GM21619 (cell line): Measurements from ENCODE around the gene MBOAT7.
"Not testable (repeated sequence)": the region's sequence is repeated elsewhere in the genome, so short reads cannot be mapped to it uniquely, and the experiment has no call there.

Source experiments
- ATAC-seq: cut with Tn5 transposase; IDR thresholded peaks from one replicate; pipeline ENCODE4 v1.9.1; 2021; ENCODE audit not compliant: unreplicated experiment

The MBOAT7 gene, protein sequence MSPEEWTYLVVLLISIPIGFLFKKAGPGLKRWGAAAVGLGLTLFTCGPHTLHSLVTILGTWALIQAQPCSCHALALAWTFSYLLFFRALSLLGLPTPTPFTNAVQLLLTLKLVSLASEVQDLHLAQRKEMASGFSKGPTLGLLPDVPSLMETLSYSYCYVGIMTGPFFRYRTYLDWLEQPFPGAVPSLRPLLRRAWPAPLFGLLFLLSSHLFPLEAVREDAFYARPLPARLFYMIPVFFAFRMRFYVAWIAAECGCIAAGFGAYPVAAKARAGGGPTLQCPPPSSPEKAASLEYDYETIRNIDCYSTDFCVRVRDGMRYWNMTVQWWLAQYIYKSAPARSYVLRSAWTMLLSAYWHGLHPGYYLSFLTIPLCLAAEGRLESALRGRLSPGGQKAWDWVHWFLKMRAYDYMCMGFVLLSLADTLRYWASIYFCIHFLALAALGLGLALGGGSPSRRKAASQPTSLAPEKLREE

DNA sequence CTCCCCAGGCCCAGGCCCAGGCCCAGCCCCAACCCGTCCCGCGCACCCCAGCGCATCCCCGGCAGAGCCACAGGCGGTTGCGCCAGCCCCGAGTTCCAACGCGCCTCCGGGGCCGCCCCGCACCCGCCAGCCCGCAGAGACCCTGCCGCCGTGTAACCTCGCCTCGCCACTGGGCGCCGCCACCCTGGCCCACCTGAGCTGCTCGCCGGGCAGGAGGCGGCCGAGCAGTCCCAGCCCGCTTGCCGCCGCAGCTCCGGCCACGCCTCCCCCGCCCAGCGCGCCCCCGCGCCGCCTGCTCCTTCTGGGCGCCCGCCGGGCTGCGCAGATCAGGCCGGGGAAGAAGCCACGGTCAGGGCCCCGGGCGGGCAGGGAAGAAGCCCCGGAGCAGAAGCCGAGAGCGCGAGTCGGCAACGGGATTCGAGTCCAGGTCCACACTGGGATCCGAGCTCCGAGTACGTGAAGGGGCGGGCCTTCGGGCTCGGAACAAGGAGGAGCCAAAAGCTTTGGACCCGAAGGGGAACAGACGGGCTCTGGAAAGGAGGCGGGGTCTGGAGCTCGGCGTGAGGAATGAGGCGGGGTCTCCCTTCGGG is at the start of gene MBOAT7:
MBOAT7 (minus strand) TSS at position 436 of the 590 bp plus-strand sequence. CDS start 1,072 bp downstream, outside the sequence.
- peak; percentile 7 for ATAC-seq

DNA sequence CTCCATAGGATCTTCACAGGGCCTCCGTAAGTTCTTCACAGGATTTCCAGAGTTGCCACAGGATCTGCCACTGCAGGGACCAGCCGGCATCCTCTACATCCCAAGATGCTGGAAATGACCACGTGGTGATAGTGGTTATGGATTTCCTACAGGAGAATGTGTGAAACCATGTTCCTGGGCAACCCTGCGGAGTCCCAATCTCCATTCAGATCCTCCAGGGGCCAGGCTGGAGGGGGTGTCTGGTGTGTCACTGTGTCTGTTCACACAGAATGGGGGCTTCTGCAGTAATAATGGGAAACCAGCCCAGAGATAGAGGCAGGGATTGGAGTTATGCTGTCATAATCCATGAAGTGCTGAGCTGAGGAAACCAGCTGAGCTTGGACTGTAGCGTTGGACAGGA is 44.6 kb upstream of the MBOAT7 start:
- ATAC-seq: no peak

DNA sequence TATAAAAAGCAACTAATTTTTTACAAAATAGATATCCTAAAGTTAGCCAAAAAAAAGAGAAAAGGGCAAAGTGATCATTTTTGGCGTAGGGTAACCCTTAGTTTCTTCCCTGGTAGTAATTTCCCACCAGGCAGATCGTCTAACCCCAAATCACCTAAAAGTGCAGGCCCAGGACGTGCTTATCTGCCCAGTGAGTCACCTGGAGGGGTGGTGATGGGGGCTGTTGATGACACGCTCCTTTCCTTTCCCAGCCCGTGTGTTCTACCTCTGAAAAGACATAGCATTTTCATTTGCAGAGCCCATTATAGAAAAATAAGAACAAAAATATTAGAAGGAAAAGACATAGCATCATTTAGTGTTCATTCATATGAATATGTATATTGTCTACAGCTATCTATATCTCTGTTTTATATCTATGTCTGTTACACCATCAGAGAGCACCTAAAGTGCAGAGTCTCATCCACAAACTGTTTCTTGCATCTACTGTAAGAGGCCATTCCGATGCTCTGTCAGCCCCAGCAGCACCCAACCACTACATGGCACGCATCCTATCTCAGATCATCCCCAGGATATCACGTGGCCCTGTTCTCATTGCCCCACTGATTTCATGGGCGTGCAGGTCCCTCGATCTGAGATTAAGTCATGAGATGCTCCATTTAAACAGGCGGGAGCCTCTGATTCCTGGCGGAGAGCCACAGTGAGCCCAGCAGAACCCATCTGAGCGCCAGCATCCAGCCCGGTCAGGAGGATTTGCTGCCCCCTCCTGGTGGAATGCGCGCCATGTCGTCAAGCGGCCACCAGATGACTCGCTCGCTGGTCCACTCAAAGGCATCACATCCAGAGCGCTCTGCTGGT is 41.9 kb upstream of the MBOAT7 start:
- no peak for ATAC-seq

DNA sequence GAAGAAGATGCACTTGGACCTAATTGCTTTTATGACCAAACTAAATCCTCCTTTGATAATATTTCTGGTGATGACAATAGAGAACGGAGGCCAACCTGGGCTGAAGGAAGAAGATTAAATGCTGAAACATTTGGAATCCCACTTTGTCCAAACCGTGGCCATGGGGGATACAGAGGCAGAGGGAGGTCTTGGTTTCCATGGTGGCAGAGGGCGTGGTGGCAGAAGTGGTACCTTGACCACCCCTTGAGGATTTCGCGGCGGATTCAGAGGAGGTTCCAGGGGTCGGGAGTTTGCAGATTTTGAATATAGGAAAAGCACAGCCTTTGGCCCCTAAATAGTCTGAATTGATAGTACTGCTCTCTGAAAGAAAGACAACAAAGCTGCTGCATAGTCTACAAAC is 40.7 kb upstream of the MBOAT7 start:
- no peak for ATAC-seq

DNA sequence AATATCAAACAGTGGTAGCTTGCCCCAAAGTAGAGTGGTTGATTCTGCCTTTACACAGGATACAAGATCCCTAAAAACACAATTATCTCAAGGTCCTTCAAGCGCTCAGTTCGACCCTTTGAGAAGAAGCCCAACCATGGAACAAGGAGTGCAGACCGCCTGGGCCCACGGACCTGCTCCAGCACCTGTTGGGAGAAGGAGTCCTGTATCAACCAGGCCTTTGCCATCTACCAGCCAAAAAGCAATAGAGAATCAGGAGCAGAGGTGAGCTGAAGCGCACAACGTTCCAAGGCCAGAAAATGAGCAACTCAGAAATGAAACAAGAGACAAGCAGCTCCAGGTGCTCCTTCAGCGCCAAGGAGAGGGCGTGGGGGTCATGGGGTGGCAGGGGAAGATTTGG is 39.8 kb upstream of the MBOAT7 start:
- ATAC-seq: no peak

DNA sequence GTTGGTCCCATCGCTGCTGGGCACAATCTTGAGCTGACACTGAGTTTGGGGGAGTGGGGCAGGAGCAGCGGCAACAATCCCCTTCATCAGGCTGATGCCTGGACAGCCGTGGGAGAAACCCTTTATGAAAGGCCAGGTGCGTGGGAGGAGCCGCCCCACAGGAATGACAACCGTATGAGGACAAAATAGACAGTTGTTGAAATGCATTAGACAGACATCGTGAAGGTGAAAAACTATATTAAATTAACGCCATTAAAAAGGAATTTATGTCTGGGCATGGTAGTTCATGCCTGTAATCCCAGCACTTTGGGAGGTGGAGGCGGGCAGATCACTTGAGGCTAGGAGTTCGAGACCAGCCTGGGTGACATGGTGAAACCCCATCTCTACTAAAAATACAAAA is 35.2 kb upstream of the MBOAT7 start:
- not testable (repeated sequence) for ATAC-seq

DNA sequence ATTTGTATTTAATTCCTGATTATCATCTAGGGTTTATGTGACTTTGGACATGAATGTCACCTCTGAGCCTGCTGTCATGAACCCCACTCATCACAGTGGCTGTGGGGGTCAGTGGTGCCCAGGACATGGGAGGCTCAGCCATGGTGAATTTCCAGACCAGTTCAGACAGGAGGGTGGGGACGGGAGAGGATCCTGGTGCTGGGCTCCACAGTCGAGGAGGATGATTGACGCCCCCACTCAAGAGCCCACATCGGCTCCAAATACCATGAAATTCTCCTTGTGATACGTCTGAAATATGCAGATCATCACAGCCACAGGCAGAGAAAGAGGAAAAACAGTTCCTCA is 34.5 kb upstream of the MBOAT7 start:
- ATAC-seq: not testable (repeated sequence)

DNA sequence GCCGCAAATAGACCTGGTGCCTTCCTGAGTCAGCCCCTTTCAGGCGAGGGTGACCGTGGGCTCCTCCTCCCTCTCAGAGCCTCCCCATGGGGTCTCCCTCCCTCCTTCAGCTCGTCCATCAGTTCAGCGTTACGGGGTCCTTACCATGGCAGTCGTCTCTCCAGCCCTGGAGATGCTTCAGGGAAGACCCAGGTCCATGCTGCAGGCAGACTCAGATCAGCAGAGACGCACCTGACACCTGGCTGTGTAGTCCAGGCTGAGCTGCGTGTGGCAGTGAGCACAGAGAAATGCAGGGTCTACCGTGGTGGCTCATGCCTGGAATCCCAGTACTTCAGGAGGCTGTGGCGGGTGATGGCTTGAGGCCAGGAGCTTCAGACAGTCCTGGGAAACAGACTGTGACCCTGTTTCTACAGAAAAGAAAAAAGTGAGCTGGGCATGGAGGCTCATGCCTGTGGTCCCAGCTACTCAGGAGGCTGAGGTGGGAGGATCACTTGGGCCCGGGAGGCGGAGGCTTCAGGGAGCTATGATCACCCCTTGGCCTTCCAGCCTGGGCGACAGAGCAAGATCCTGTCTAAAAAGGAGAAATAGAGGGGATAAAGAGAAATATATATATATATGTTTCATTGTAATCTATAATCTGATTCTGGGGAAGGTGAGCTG is 34.0 kb upstream of the MBOAT7 start:
- not testable (repeated sequence) for ATAC-seq

DNA sequence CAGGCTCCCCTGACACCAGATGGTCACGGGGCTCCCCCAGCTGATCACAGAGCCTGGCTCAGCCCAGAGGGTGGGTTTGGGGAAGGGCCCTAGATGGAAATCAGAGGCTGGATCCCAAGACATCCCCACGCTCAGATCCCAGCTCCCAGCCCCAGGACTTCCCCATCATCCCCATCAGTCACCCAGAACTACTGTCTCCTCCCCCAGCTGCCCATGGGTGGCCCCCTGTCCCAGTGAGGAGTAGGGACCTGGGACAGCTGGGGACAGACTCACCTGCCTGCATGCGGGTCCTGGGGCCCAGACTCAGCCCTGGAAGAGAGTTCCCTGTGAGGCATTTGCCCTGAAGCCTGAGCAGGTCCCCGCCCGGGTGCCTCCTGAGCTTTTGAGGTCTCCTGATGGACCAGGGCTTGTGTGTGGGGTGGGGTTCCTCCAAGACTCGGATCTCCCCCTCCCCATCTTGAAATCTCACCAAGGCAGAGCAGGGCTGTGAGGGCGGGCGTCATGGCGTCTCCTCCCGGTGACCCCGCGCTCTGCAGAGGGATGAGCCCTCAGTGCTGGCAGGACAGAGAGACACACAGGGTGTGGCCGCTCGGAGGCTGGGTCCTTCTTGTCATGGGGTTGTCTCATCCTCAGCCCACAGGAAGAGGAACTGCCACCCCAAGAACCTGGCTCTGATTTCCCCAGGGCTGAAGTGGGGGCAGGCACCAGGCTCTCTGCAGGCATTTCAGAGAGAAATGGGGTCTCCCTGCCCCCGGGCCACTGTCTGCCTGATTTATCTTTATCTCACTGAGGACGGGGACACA is 33.3 kb upstream of the MBOAT7 start, which contains the start of gene LILRB3:
LILRB3 (minus strand) TSS at position 534 of the 803 bp plus-strand sequence; CDS start at position 503, 31 bp downstream.
- ATAC-seq: not testable (repeated sequence)

DNA sequence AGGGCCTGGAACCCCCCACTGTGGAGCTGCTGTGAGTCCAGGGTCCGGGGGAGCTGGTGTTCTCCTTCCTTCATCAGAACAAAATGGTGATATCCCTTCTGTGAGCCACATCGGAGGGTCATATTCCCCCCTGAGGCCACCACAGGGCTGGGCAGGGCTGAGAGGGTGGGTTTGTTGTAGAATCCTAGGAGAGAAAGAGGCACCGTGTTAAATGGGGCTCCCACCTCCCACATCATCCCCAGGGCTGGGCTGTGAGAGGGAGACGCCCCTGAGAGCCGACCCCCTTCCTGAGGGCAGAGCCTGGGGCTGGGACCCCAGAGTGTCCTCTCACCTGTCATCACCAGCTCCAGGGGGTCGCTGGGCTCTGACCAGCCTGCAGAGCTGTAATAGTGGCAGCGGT is 32.6 kb upstream of the MBOAT7 start:
- ATAC-seq: not testable (repeated sequence)

DNA sequence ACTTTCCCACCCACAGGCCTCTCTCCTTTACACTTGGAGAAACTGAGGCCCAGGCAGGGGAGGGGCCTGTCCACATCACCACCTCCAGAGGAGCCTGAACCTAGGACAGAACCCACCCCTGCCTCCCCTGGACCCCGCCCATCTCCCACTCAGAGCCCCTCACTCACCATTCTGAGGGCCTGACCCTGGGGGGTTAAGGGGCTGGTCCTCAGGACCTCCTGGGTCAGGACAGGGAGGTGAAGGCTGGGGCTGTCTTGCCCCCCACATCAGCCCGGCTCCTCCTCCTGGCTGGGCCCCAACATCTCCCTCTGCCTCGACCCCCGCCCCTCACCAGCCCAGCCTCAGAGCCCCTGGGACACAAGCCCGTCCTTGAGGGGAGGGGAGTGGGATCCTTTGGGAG is 30.3 kb upstream of the MBOAT7 start:
- ATAC-seq: not testable (repeated sequence)

DNA sequence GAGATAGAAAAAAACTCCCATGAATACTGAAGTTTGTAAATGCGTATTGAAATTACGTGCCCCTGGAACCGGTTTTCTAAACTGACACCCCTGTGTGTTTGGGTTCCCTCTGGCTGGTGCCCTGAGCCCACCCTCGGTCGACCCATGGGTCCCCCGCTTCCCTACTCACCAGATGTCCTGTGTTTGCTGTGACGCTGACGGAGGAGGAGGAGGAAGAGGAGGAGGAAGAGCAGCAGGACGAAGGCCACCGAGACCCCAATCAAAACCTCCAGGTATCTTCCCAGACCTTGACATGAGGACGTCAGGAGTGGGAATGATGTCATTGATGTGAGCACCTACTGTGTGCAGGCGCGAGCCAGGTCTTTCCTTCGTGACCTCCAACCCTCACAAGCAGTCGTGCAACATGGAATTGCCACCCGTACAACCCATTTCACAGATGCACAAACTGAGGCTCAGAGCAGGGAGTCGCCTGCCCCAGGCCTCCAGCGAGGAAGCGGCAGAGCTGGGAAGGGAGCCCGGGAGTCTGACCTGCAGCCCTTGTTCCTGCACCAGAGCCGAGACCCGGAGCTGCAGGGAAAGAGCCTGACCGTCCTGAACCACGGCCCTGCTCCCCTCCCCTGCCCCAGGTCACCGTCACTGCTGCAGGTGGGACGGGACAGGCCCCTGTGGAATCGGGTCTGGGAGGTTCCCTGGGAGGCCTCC is 29.7 kb upstream of the MBOAT7 start:
- ATAC-seq: no peak

DNA sequence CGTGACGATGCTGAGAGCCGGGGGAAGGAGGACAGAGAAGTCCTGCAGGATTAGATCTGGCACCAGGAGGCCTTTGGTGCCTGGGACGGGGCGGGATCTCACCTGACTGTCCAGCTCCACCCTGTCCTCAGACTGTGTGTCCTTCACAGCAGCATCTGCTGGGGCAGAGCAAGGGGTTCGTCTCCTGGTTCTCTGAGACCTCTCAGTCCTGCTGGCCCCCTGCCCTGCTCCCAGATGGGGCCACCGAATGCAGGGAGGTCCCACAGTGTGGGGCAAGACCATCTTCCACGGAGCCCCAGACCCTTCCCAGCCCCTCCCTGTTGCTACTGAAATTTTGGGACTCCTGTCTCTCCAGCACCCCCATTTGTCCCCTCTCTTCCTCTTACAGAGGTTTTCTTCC is 28.9 kb upstream of the MBOAT7 start:
- ATAC-seq: no peak

DNA sequence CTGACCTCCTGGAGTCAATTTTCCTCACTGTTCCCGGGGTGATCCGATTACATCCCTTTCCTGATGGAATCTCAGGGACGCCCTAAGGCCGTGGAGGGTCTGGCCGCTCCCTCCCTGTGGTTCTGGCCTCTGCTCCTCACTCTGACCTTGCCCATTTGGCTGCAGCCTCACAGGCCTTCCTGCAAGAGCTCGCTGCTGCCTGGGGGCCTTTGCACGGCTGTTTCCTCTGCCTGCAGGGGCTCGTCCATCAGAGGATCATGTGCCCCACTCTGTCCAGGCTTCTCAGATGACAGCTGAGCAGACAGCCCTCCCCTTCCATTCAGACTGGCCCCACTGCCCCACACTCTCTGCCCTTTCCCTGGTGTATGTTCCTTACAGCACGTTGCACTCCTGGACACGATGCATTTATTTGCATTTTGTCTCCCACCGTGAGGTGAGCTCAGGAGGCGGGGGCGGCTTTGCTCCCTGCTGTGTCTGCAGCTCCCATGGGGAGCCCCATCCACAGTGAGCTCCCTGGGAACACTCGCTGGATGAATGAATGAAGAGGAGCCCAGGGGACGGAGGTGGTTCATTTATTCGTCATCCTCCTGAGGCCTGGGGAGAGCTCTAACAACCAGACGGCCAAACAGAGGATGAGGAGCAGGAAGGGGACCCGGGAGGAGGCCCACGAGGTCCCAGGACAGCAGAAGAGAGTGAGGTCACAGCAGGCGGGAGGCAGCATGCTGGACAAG is 28.3 kb upstream of the MBOAT7 start:
- not testable (repeated sequence) for ATAC-seq

DNA sequence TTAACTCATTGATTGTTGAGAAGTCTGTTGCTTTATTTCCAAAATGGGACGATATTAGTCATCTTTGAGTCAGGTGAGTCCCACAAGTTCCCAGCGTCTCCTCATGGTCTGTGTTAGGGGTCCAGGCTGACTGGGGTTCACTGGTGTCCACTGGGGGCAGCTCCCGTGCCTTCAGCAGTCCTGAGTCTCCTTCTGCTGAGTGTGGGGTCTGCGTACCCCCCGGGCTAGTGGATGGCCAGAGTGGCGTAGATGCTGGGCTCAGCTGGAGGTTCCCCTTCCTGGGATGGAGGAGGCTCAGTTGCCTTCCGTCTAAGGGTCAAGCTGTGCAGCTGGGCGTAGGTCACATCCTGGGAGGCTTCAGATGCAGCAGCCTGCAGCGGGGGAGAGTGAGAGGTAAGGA is 27.5 kb upstream of the MBOAT7 start:
- no peak for ATAC-seq

DNA sequence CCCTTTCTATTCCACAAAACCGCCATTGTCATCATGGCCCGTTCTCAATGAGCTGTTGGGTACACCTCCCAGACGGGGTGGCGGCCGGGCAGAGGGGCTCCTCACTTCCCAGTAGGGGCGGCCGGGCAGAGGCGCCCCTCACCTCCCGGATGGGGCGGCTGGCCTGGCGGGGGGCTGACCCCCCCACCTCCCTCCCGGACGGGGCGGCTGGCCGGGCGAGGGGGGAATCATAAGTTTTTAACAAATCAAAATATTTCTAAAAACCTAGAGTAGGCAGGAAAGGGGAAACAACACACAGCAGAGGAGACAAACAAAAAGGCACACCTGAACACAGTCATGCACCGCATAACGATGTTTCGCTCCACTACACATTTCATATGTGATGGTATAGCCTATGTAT is 25.4 kb upstream of the MBOAT7 start:
- not testable (repeated sequence) for ATAC-seq

DNA sequence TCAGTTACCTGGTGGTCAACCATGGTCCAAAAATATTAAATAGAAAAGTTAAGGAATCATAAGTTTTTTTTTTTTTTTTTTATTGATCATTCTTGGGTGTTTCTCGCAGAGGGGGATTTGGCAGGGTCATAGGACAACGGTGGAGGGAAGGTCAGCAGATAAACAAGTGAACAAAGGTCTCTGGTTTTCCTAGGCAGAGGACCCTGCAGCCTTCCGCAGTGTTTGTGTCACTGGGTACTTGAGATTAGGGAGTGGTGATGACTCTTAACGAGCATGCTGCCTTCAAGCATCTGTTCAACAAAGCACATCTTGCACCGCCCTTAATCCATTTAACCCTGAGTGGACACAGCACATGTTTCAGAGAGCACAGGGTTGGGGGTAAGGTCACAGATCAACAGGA is 24.8 kb upstream of the MBOAT7 start:
- ATAC-seq: not testable (repeated sequence)

DNA sequence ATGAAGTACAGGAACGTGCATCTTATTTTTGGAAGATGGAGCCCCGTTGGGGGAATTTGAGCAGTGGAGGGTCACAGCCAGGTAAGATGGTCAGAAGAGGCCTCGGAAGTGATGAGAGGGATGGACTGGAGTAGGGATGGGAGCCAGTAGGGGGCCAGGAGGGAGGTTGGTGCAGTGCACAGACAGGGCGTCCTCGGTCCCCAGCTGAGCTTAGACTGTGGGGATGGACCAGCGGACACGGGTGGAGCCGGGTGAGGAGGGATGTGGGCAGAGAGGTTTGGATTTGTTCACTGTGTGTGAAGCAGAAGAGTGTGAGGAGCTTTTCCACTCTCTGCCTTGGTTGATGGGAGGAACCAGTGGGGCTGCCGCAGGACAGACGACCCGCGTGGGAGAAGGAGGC is 21.9 kb upstream of the MBOAT7 start:
- ATAC-seq: no peak
